NCI-H82 treated with DMSO at 0.1 percent for 48 hours (cell line): ENCODE data around the gene PIGN.

Source experiments
- DNase-seq: peaks from one replicate; lab custom pipeline; 2025; ENCODE audit not compliant: unreplicated experiment; lab: John Stamatoyannopoulos, UW

Gene PIGN

DNA sequence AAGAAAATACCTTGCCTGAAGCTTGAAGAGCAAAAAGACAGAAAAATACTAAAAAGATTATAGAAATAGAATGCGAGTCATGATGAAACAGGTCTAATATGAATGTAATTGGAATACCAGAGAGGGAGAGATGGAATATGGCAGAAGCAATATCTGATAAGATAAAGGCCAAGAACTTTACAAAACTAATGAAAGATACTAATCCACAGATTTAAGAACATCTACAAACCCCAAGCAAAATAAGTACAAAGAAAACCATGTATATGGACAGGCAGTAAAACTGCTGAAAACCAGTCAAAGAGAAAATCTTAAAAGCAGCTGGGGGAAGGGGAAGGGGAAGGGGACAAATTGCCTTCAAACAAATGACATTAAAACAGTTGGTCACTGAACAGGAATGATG lies 67.0 kb downstream of the PIGN start:
- no peak for DNase-seq

DNA sequence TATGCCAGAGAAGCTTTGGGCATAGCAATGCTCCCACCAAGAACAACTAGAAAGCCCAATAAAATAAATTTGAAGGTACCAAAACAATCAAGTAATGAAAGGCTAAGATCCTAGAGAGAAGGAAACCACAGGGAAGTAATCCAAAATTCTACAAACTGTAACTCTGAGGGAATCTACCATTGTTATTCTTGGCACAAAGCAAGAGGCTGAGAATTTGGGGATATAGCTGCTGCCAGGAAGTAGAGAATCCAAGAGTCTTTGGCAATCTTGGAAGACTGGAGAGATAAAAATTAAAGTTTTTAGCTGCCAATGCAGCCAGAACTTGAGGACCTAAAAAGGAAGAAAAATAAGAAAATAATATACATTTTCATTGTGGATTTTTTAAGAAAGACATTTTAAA lies 68.5 kb downstream of the PIGN start:
- no peak for DNase-seq

DNA sequence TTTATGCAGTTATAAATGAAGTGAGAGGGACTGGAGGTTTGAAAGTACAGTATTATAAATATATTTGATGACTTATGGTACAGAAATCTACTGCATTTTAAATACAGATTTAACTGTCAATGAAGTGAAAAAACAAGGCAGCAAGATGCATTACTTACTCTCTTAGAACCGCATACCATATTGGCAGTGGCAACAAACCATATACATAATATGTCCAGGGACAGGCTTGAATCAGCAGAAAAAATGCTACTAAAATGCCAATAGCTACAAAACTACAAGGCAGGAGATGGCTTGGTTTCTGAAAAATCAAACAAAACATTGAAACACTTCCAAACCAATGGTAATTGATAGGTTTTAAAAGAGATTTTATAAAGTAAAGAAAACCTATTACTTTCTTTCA lies 77.2 kb downstream of the PIGN start:
- DNase-seq = no peak

DNA sequence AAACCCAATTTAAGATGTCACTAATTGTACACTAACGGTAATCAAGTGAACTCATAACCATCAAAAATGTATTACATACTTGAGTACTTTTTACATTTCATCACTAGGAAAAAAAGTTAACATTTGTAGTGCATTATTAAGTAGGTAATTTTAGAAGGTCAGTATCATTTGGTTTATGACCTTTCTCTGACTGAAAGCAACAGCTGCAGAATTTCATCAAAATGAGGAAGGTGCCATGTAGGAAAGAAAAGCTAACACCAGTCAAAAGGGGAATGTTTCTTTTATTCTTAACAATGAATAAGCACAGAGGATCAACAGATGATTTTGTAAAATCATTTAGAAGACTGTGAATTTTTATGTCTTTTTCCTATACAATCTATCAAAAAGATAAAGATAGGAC lies 79.0 kb downstream of the PIGN start:
- DNase-seq = no peak

DNA sequence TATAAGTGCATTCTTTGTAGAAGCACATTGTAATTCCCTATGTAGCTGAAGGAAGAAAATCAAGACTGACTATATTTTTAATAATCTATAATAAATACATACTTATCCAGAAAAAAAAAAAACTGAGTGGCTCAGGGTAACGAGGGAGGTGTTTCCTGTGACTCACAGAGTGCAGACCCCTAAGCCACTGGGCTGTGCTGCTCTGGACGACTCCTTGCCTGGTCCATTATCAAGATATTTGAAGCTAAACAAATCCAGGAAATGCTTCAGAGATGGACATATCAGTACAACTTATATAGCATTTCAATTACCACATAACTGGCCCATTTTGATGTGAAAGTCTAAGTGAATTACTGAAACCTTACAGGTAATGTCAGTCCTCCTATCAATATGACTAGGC lies 80.6 kb downstream of the PIGN start:
- no peak for DNase-seq

DNA sequence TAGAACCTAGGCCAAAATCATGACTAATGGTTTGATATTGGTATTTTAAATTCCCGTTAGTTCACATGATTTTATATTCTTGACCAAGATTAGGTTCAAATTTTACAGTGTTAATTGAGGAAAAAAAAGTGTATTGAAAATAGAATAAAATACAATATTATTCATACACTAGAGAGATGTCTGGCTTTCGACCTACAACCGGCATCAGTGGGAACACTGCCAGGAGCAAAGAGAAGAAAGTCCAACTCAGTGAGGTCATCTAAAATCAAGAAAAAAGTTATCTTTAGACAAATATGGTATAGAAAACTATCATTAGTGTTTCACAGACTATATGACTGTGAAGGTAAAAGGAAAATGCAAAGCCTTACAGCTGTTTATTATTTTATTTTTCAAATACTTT lies 81.5 kb downstream of the PIGN start:
- DNase-seq = no peak

DNA sequence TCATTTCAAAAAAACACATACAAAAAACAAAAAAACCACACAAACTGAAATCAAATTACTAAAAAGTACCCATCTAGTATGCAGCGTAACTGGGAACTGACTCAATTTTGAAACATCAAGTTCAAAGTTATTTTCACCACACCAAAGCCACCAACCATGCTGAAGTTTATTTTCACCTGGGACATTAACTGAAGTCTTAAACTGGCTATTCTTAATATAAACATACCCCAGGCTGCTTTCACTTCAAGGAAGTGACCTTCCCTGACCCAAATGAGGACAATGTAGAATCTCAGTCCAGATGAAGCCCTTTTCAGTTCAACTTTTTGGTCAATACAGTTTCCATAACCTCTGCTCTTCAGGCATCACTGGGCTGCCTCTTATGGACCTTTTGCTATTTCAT lies 84.6 kb downstream of the PIGN start:
- no peak for DNase-seq

DNA sequence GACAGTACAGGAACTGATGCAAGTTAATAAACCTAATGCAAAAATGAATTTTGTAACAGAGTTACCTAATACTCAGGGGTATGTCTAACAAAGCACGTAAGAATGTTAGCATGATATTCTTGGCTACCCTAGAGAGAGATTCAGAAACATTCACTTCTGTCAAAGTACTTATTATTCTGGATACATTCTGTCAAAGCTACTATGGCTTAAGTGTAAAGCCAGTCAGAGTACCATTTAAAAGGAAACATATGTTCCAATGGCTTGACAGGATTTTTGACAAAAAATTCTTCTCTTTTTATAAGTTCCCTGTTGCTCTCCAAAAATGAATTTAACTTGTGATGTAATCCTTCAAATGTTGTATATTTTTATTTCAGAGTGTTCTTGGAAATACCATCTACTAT lies 85.5 kb downstream of the PIGN start:
- no peak for DNase-seq

DNA sequence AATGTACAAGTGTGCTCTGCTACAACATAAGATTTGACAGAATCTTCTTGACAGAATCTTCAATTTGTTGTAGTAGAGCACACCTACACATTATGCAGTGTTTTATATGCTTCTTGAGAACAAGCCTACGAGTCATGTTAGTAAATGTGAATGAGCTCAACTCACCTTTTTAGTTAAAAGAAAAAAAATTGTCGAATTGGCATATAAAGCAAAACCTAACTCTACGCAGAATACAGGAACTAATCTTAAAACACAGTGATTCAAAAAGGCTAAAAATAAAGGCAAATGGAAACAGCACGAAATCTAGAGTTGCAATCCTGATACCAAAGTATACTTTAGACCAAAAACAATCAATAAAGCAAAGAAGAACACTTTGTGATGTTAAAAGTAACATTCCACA lies 87.9 kb downstream of the PIGN start:
- no peak for DNase-seq

DNA sequence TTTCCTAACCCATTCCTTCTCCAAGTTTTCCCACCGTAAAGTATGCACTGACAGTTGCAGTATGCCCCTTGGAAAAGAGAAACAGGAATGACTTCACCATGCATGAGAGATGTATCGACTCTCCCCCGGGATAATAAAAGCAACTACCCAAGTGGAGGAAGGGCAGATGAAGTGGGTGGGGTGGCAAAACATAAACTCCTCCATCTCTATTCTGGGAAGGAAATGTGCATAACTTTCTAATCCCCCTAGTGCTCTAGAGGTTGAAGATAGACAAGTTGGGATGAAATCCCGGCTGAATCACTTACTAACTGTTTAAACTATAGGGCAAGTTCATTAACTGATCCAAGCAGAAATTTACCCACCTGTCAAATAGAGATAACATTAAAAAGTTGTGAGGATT lies 89.2 kb downstream of the PIGN start:
- no peak for DNase-seq

DNA sequence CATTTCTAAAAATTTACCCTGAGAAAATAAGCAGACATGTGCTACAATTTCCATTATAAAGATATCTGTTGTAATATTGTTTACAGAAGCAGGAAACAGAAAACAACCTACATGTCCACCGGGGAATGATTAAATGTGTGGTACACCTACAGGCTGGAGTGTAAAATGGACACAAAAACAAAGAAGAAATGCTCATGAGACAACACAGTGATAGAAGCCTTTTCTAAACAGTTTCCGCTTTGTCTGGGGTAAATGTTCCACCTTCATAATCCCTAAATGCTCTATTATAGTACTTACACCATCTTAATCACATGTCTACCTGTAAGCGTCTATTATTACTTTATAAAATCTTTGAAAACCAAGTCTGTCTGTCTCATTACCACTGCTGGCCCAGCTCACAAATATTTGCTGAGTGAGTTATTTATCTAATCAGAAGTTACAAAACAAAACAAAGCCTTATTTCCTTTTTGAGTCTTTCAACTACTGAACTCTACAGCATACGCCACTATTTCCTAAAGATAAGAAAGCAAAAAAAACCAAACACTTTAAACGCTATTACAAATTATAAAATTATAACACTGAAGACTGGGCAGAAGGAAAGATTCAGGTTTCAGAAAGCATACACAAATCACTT lies 95.3 kb downstream of the PIGN start:
- DNase-seq = no peak

DNA sequence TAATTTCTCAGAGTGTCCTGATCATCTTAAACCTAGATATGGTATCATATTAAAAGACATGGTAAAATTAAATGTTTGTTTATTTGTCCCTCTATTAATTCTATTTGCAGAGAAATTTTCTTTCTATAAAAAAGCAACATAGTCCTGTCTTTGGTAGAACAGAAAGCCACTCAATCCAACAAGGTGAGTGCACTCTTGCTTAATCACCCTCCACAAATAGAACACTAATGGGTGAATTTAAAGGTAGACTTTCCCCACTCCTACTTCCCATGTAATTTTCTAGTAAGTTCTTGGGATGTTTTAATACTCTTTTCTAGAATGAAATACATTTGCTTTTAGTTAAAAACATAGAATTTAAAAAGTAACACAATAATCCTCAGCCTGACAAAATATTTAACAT lies 97.7 kb downstream of the PIGN start:
- no peak for DNase-seq

DNA sequence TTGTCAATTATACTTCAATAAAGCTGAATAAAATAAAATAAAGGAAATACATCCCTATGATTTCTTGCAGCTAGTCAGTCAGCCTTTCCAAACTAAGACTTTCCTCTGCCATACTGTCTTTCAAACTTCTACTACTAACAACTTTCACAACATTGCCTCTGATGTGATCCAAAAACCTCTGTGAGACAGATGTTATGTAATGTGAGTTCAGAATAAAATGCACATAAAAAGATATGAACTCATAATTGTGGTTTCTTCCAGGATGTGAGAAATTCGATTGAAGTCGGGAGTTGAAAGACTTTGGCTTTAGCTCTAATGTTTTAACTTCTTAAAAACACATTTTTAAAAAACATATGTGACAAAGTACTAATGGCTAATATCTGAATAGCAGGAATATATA lies 98.7 kb downstream of the PIGN start:
- no peak for DNase-seq

DNA sequence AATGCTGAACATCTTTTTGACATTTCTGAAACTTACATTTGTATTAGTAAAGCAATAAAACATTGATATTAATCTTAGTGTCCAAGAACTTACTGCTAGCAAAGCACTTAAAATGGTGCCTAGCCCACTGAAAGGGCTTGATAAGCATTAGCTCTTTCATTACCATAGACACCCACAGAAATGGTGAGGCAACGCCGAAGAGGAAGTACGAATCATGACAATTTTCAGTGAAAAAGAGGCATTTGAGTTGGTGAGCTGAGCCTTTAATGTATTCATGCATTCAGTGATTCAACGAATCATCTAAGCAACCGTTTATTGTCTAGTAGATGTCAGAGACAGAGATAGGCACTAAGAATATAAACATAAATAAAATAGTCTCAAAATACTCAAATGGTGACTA lies 101.1 kb downstream of the PIGN start:
- no peak for DNase-seq

DNA sequence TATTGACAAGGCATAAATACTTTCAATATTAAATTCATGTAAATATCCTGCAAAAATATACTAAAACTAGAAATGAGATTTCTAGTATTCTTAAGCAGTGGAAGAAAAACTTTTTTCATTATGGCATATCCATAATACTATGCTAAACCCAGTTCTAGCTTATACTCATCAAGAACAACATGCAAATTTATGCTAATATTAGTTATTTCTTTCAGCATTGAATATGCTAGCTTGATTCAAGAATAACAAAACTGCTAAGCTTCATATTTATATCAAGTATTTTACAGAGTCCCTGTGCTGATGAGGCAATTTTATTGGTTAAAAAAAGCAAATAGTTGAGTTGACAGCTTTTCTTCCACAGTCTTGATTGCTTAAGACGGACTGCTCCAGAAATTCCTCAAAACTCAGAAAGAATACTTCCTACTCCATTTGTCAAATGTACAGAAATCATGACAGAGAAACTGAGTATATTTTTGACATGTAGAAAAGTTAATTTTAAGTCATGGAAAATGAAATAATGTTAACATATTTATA lies 105.0 kb downstream of the PIGN start:
- no peak for DNase-seq

DNA sequence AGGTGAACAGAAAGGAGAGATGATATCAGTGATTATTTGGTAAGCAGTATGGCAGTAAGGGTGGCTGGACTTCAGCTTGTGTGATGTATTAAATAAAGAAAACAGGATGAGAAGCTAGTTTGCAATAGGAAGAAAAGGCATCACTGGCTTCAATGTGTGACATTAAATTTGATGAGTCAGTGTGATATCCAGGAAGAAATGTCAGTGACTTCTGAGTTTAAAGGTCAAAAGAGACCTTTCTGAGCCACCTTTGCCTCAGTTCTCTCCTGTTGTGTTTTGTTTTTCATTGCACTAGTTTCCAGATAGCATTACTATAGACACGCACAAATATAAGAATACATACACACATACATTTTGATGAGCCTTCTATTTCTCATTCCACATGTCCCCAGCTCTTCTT lies 105.6 kb downstream of the PIGN start:
- DNase-seq = no peak

DNA sequence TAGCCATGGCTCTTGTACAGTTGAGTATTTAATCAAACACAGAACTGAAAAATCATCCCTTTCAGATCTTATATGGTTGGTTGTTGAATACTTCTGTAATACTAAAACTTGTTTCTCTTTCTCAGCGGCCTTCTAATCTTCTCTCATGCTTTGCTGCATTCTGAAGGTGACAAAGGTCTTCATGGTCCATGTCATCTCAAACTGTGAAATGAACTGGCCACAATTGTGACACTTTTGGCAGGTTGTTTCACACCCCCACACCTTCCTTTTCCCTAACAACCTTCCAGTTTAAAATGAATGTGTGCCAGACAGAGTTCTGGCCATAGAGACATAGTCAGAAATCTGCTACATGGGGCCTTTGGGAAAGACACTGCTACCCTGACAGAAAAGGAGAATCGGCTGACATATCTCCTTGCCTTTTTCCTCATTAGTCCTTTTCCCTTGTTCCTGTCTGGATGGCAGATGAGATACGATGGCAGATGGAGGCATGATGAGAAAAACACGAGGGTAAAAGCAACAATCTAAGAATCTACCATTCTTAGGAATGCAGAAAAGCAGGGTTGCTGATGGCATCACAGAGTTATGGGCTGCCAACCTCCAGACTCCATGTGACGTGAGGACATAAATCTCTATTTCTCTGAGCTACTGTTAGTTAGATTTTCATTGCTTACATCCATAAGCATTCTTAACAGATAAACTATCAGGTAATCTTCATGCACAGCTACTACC lies 106.5 kb downstream of the PIGN start:
- DNase-seq = no peak

DNA sequence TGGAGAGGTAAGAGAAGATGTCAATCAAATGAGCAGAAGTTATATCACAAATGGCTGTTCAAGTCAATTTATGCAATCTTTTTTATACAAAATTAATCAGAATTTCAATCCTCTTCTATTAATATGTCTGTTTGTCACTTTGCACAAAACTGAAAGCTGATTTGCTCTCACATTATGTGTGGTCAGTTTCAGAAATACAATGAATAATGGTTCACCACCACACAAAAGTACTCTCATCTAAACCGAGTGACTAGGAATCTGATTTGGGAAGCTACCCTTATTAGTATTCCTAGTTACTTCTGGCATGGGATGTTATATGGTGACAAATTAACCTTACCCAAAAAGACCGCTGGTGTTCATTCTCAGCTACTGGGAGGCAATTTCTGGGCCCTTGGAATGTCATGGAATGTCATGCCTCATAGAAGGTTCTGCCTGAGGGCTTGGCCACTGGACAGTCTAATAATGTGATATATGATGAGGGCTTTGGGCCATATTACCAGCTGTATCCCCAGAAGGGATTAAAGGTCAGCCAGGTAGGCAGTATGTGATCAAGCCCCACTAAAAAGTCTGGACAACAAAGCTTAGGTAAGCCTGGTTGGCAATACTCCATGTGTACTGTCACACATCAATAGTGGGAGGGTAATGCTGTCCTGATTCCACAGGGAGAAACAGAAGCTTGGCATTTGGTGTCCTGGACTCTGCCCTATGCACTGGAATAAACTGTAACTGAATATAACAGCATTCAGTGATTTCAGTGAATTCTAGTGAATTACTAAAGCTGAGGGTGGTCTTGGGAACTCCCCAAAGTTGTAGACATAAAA lies 113.2 kb downstream of the PIGN start:
- no peak for DNase-seq

DNA sequence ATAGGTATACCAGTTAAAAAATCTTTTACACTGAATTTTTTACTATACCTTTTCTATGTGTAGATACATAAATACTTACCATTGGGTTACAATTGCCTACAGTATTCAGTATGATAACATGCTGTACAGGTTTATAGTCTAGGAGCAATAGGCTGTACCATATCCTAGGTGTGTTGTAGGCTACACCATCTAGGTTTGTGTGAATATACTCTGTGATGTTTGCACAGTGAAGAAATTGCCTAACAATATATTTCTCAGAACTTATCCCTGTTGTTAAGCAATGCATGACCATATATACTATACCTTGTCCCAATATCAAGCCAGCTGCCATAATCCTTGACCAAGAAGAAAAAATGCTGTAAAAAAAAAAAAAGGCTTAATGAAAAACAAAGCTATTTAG lies 114.5 kb downstream of the PIGN start:
- DNase-seq = no peak

DNA sequence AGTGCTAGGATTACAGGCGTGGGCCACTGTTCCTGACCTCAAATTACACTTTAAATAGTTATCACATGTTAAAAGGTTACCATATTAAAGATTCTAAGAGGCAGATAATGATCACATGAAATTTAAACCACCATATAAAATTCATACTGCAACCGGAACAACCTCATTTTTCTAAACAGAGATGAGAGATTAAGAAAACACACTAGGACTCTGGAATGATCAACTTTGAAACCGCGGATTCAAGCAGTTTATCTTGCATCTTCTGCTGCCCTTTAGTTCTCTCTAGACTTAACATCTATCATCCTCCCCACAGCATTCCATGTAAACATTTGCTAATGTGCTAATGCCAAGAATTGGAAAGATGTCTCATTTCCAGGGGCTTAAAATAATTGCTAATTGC lies 115.8 kb downstream of the PIGN start:
- DNase-seq = no peak

DNA sequence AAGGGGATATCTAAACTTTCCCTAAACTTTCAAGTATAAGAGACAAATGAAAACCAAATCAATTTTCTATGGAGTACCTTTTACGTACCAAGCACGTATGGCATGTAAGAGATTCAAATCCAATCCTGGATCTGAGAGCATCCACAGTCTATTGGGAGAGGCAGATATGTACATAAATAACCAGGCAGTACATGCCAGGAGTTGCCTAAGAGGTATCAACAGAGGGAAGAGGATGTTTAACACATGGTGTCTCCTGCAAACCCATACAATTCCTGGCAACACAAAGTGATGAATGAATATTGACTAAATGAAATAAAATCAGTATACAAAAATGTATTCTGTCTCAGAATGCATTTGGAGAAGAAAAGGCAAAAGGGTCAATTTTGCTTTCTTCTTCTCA lies 116.6 kb downstream of the PIGN start:
- no peak for DNase-seq

DNA sequence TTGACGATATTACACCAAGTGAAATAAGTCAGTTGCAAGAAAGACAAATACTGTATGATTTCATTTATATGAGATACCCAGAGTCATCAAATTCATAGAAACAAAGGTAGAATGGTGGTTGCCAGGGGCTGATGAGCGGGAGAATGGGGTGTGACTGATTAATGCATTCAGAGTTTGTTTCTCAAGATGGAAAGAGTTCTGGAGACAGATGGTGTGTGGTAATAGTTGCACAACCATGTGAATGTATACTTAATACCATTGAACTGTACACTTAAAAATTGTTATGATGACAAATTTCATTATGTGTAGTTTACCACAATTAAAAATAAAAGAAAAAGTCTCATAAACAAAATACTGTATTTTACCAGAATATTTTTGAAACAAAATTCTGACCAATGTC lies 117.3 kb downstream of the PIGN start:
- no peak for DNase-seq
